Activated naive CD4-positive, alpha-beta T cell treated with Interleukin-2 at 50 U/mL for 16 hours (primary cell): ENCODE data around the gene ATRN.
"Not testable (repeated sequence)": the region's sequence is repeated elsewhere in the genome, so short reads cannot be mapped to it uniquely, and the experiment has no call there.

Experiments
- DNase-seq: peaks from one replicate; pipeline ENCODE4 v3.0.0-alpha.2; 2020

The ATRN gene

DNA sequence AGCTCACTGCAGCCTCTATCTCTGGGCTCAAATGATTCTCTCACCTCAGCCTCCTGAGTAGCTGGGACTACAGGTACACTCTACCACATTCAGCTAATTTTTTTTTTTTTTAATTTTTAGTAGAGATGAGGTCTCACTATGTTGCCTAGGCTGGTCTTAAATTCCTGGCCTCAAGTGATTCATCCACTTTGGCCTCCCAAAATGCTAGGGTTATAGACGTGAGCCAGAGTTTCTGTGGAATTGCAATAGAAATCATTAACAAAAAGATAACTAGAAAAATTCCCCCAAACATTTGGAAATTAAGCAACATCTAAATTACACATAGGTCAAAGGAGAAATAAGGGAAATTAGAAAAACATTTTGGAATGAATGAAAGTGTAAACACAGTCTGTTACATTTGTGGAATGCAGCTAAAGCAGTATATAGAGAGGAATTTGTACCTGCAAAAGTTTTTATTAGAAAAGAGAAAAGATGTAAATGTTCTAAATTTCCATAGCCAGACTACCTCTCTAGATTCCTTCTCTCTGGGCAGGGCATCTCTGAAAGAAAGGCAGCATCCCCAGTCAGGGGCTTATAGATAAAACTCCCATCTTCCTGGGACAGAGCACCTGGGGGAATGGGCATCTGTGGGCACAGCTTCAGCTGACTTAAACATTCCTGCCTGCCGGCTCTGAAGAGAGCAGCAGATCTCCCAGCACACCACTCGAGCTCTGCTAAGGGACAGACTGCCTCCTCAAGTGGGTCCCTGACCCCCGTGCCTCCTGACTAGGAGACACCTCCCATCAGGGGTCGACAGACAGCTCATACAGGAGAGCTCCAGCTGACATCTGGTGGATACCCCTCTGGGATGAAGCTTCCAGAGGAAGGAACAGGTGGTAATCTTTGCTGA lies 51.3 kb downstream of the ATRN start:
- DNase-seq: no peak

DNA sequence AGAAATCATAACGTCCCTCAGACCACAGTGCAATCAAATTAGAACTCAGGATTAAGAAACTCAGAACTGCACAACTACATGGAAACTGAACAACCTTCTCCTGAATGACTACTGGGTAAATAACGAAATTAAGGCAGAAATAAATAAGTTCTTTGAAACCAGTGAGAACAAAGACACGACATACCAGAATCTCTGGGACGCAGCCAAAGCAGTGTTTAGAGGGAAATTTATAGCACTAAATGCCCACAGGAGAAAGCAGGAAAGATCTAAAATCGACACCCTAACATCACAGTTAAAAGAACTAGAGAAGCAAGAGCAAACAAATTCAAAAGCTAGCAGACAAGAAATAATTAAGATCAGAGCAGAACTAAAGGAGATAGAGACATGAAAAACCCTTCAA lies 53.9 kb downstream of the ATRN start:
- not testable (repeated sequence) for DNase-seq

DNA sequence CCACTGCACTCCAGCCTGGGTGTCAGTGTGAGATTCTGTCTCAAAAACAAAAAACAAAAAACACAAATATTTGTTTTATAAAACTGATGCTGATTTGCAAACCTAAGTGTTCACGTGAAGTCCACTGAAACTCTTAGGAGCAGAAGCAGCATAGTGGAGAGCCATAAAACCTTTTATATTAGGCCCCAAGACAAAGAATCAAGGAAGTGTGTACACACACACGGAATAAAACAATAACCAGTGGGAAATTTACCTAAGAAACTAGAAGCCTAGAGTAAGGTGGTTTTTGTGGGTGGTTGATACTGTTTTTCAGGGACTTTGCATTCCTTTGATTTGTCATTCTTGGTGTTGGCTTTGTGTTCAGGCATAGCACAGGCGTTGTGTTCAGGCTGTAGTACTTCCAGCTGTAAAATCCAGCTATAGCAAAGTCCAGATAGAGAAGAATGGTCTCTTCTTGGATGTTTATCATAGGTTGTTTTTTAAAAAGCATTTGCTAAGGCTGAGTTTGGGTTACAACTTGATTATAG lies 61.3 kb downstream of the ATRN start:
- no peak for DNase-seq

DNA sequence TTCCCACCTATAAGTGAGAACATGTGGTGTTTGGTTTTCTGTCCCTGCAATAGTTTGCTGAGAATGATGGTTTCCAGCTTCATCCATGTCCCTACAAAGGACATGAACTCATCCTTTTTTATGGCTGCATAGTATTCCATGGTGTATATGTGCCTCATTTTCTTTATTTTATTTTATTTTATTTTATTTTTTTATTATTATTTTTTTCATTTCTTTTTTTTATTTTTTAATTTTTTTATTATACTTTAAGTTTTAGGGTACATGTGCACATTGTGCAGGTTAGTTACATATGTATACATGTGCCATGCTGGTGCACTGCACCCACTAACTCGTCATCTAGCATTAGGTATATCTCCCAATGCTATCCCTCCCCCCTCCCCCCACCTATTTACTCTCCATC lies 66.9 kb downstream of the ATRN start:
- not testable (repeated sequence) for DNase-seq

DNA sequence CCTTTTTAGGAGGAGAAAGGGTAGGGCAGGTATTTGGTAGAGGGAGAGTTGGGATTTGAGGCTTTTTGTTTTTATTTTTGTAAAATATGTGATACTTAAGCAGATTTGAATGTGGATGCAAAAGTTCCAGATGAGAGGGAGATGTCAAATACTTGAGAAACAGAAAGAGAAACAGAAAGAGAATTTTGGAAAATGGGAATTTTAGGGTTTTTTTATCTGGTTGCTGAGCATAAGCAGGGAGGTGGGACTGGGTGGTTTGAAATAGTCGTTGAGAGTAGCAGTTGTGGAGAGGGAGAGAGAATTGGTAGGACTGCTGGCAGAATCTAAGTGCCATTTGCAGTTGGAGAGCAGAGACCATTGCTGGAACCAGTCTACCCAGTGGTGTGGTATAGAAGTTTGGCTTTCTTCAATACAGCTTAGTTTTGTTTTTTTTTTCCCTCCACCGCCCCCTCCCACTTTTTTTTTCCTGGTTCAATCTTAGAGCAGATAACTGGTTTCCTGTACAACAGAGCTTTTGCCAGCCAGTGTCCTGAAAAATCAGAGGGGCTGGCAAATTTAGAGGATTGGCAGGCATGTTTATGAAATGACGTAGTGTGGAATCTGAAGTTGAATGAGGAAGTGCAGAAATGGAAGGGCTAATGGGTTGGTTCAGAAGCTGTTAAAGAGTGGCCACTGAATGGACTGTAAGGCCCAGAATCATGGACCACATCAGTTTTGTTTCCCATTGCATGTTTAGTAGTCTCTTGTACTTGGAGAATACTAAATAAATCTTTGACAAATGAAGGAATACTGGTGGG lies 68.7 kb downstream of the ATRN start:
- DNase-seq: no peak

DNA sequence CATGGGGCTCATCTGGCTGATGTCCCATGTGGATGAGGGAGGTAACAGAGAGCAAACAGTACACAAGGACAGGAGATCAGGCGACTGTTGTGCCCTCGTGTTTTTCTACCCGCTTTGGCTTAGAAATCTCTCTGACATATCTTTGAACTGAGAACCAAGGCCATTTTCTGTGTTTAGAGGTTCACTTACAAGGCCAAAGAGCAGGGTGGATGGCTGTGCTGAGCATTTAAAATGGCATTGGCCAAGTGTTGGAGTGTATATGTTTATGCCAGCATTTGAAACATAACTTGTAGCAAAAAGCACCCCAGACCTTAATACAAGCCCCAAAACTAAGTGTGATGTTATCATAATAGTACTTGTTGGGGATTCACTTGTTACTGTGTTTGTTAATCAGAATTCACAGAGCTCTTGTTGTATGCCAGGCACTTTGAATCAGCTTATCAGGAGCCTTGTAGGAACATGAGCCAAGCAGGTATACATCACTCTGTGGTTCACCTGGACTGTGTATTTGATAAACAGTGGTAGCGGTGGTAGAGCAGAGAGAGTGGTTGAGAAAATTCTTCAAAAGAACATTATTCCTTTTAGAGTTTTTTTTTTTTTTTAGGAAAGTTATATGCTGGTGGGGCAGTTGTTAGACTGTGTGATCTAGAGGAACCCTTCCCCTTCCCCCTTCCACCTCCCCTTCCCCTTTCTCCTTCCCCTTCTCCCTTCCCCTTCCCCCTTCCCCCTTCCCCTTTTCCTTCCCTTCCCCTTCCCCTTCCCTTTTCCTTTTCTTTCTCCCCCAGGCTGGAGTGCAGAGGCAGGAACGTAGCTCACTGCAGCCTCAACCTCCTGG lies 71.3 kb downstream of the ATRN start:
- no peak for DNase-seq

DNA sequence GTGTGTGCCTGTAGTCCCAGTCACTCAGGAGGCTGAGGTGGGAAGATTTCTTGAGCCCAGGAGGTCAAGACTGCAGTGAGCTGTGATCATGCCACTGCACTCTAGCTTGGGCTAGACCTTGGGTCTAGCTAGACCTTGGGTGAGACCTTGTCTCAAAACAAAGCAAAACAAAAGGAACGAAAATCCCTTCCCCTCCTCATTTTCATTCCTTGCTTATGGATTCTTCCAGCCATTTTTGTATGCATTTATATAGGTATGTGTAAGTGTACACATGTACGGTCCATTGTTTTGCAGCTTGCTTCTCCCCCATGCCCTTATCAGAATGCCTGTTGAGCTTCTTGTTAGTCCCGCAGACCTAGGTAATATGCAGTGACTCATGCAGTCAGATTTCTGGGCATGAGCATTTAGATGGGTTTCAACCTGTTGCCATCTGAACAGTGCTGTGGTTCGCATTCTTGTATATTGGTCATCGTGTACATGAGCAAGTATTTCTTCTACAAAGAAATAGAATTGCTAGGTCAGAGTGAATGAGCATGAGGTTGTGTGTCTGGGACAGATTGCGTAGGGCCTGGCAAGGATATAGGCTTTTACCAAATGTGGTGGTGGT lies 73.2 kb downstream of the ATRN start:
- no peak for DNase-seq

DNA sequence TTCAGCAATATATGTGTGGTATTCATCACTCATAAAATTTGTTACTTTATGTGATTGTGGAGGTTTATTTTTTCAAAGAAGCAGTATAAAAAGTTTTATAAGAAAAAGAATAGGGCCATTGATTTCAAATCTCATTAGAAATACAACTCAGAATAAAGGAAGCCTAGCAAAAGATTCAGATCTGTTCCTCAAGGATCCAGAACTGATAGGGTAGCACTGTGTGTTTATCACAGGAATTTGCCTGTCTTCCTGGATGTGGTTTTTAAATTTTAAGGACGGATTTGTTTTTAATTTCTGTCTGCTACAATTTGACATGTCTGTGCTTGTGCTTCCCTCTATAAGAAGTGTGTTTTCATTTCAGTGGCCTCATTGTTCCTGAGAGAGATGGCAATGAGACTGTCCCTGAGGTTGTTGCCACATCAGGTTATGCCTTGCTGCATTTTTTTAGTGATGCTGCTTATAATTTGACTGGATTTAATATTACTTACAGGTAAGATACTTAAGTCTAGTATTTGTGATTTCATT lies 74.6 kb downstream of the ATRN start:
- no peak for DNase-seq

DNA sequence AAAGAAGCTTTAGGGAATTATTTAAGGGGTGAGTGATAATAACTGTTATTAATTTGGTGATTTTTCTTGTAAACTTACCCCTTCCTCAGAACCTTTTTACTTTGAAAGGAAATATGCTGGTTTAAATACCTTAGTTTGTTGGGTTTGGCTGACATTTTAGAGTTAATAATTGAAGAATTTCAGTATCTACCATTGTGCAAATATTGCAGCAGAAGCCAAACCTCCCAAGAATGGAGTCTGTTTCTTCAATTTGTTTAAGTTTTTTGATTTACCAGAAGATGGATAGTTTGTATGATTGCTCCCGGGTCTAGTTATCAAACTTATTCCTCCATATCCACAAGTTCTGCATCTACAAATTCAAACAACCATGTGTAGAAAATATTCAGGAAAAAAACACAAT lies 77.1 kb downstream of the ATRN start:
- DNase-seq: no peak

DNA sequence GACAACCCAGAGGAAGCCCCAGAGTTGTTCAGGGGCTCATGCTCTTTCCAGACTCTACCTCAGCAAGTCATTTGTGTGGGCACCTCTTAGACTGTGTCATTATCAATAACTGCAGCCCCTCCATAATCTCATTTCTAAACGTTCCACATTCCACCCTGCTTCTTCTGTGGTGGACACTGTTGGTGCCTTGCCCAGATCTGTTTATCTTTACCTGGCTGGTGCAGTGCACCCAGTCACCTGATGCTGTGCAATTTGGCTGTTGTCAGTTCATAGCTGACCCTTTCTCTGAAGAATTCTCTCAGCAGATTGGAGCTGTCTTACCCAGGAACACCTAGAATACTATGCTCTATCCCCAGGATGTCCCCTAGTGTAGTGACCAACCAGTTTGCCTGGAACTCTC lies 80.0 kb downstream of the ATRN start:
- no peak for DNase-seq

DNA sequence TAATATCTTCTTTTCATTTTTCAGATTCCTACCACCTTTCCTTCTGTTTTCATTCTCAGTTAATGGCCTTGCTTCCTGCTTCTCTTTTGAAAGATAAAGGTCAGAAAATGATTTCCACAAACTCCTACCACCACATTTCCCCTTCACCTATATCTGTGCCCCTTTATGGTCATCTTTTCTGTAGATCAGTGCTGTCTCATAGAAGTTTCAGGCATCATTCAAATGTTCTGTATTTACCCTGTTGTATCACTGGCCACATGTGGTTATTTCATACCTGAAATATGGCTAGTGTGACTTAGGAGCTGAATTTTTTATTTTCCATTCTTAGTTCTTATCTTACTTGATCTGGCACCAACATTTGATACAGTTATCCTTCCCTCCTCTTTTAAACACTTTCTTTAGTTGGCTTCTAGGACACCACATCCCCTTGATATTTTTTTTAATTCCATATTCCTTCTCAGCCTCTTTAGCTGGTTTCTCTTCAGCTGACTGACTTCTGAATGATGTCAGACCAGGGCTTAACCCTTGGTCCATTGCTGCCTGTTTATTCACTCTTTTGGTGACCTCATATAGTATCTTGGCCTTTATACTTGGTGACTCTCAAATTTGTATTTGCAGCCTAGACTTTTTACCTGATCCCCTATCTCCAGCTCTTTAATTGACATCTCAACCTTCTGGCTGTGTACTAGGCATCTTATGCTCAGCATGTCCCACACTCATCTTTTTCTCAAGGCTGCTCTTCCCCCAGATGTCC lies 81.0 kb downstream of the ATRN start:
- no peak for DNase-seq

DNA sequence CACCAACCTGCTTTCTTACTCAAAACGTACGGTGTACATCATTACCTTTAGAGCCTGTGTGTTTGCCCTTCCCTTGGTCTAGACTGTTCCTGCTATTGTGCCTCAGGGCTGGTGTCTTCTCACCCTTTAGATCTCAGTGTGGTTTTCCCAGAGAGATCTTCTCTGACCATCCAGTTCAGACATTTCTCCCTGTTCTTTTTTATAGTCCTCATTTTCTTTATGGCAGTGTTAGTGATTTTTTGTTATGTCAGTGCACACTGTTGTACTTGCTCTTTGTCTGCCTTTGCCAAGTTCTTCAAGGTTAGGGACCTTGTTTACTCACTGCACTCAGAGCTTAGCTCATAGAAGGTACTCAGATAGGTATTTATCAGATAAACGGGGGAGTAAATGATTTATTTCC lies 82.8 kb downstream of the ATRN start:
- no peak for DNase-seq

DNA sequence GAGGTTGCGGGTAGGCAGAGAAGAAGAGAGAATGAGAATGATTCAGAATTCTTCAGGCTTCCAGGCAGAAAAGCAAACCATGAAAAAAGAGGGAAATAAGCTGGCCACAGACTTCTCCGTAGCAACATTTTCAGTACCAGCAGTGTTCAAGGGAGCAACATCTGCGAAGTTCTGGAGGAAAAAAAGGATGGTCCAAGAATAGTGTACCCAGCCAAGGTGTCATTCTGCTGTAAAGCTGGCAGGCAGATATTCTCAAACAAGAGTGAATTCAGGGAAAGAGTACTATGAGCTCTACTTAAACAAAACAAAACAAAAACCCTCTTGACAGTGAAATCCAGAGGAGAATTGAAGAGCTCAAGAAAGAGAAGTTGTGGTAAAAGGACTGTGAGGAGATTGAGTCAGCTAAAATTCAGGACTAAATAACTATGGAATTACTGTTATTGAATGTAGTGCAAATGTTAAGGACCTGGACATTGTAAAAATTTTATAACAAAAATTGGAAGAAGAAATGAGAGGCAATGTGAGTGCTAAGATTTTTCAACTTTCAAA lies 86.5 kb downstream of the ATRN start:
- no peak for DNase-seq

DNA sequence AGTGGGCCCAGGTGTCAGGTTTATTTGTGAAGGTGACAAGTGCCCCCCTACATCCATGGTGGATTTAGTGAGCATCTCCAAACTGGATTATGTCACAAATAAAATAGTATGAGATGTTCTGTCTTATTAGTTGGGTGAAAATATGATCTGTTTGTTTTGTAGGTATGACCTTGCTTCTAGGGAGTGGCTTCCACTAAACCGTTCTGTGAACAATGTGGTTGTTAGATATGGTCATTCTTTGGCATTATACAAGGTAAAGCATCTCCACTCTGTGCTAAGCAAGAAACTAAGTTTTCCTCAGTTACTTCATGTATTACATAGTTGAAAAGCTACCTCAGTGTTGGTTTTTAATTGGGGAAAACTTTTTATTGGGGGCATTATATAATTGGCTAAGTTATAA lies 88.4 kb downstream of the ATRN start:
- DNase-seq: no peak

DNA sequence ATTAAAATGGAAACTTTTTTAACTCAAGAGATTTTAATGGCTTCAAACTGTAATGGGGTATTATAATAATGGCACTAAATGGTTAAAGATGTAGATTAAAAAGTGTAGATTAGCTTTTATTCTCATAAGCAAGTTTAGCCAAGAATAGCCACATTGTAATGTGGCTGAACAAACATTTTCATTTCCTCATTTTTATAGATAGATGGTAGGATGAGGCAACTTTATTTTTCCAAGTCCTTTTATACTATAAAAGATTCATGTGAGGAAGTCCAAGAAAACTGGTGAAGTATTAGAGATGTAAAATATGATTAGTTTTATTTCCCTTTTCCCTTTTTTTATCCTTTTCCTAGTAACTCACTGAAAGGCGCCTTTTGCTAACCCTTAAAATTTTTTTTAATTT lies 88.8 kb downstream of the ATRN start:
- DNase-seq: no peak

DNA sequence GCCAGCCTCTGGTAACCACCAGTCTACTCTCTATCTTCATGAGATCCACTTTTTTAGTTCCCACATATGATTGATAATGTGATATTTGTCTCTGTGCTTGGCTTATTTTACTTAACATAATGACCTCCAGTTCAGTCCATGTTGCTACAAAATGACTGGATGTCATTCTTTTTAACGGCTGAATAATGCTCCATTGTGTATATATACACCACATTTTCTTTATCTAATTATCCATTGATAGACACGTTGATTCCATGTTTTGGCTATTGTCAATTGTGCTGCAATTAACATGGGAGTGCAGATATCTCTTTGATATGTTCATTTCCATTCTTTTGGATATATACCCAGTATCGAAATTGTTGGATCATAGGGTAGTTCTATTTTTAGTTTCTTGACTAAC lies 89.3 kb downstream of the ATRN start:
- DNase-seq: no peak

DNA sequence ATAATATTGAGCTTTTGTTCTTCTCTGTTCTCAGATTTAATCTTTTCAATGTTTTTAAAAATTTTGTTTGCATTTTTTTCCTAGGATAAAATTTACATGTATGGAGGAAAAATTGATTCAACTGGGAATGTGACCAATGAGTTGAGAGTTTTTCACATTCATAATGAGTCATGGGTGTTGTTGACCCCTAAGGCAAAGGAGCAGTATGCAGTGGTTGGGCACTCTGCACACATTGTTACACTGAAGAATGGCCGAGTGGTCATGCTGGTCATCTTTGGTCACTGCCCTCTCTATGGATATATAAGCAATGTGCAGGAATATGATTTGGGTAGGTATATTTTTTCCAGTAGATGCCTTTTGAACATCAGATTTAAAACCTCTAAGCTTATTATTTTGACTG lies 89.8 kb downstream of the ATRN start:
- DNase-seq: no peak

DNA sequence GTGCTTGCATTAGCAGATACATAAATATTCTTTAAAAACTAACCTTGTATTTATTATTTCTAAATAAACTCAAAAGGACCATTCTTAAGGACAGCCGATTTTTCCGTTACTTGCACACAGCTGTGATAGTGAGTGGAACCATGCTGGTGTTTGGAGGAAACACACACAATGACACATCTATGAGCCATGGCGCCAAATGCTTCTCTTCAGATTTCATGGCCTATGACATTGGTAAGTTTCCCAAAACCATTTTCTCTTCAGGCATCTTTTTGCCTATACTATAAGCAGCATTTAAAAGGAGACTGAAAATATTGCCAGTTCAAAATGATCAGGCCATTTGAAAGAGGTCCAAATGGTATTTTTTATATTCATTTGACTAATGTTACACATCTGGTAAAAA lies 92.3 kb downstream of the ATRN start:
- DNase-seq: no peak

DNA sequence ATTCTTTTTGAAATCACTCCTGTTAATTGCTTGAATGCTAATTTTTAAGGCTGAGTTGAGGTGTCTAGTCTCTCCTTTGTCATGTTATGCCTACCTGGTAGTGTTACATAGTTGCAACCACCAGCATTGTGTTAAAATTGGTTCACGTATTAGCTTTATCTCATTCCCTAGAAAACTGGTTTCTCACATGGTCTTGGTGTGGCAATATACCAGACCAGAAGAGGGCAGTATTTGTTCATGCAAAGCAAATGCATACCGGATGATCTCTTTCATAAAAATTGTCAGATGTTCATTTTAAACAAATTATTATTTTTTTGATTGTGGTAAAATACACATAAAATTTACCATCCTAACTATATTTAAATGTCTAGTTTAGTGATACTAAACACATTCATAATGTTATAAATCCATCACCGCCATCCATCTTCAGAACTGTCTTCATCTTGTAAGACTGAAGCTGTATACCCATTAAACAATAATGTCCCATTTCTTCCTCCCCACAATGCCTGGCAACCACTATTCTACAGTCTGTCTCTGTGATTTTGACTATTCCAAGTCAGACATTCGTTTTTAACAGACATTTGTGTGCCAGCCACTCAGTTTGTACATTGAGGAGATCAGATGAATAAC lies 92.8 kb downstream of the ATRN start:
- DNase-seq: no peak

DNA sequence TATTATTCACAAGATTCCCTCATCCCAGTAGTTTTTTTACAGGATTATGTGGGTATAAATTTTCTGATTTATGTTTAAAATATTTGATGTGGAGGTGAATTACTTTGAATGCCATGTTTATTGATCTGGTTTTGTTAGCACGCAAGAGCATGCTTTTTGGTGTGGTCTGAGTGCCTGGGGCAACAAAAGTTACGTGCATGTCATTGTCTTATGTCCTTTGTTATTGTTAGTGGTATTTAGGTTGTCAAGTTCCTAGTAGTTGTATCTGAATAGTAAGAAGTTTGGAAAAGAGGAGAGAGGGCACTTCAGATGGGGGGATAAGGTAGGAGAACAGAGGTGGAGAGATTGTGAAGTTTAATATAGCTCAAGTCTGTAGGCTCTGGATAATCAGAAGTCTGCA lies 95.0 kb downstream of the ATRN start:
- no peak for DNase-seq

DNA sequence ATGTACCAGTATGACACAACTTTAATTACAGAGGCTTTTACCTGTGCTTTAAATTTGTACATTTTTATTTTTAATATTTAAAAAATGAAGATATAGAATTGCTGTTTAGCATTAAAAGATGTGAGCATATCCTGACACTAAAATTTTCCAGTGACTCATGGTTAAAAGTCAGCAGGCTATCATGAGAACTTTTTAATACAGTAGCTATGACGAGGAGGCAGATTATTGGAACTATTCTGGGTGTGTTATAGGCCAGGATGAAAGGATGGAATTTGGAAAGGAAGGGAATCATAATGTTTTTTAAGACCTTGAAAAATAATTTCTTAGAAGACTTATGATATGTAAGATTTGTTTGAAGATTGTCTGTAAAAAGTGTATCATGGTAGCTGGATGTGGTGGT lies 101.3 kb downstream of the ATRN start:
- DNase-seq: no peak
